ENCODE results near the gene MEF2B. TPM values are rescaled to one million over a fixed set of nuclear protein-coding genes. Genes with fewer than 3 reads are reported as not detected.

MEF2B gene
- total RNA-seq, 1 donor, result 0.10 TPM

DNA sequence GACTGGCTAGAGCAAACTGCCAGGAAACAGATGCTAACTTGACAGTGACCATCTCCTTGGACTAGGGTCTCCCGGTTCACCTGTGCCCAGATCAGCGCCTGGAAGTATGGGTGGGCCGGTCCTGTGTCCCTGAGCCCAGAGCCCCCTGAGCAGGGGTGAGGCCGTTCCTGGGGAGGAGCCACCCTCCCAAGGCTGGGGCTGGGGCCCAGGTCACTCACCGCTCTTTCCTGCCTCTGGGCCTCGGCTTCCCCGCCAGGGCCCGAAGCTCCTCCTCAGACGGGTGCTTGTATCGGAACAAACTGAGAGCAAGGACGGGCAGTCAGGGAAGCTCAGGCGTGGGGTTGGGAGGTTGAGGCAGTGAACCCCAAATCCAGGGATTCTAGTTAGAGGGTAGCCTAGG is 37.2 kb downstream of the MEF2B start:
- no peaks in the 10 kb centered on the region for H3K27me3 ChIP-seq (ENCODE audit: insufficient read depth, low read length)
- peaks cover 11% of the 10 kb centered on the region for H3K4me1 ChIP-seq (ENCODE audit: insufficient read depth, low read length)

DNA sequence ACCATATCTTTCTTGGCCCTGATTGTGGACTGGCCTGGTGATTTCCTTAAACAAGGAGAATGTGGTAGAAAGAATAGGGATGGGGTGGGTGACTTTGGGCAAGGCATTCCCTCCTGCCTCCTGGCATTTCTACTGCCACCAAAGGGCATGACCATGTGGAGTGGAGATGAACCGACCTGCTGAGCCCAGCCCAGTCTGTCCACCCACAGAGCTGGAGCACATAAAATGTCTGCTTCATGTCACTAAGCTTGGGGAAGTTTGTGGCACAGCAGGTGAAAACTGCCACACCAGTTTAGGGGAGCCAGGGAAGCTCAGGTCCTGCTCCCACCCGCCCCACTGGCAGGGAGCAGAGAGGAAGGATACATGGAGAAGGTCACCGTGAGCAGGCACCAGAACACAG is 38.1 kb downstream of the MEF2B start:
- Histone ChIP-seq H3K4me3 (ENCODE audit: low read length) (no peak overlapping the region), H3K27me3 (ENCODE audit: insufficient read depth, low read length) (no peaks in the 10 kb centered on the region), H3K9me3 (ENCODE audit: low read depth, low read length) (no peaks in the 10 kb centered on the region), H3K4me1 (ENCODE audit: insufficient read depth, low read length) (peaks cover 7% of the 10 kb centered on the region)

More for the DNA sequence above, 37.2 kb downstream of the MEF2B start:
- Histone ChIP-seq H3K9me3 (ENCODE audit: low read depth, low read length) (no peaks in the 10 kb centered on the region), H3K4me3 (ENCODE audit: low read length) (no peak overlapping the region)

DNA sequence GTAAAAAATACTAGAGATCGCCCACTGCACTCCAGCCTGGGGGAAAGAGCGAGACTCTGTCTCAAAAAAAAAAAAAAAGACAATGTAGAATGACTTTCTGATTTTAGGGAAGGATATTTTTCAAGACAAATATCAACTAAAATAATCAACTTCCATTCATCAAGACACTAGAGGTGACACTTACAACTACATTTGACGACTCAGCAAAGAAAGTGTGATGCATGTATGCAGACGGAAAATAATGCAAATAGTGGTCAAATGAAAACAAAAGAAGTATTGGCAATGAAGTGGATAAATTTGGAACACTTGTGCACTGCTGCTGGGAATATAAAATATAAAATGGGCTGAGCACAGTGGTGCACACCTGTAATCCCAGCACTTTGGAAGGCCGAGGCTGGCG is 44.0 kb downstream of the MEF2B start:
- Histone ChIP-seq H3K4me1 (ENCODE audit: insufficient read depth, low read length) (no peaks in the 10 kb centered on the region), H3K9me3 (ENCODE audit: low read depth, low read length) (no peaks in the 10 kb centered on the region), H3K4me3 (ENCODE audit: low read length) (no peak overlapping the region), H3K27me3 (ENCODE audit: insufficient read depth, low read length) (no peaks in the 10 kb centered on the region)

DNA sequence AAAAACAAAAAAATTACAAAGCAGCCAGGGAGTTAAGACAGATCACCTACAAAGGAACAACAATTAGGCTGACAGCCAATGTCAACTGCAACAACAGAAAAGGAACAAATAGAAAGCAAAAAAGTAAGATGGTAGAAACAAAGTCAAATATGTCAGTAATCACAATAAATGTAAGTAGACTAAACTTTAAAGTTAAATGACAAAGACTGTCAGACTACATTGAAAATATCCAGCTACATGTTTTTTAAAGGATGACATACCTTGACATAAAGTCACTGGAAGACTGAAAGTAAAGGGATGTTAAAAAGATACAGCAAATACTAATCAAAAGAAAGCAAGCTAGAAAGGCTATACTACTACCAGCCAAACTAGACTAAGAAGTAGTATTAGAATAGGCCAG is 46.7 kb downstream of the MEF2B start:
- Histone ChIP-seq H3K9me3 (ENCODE audit: low read depth, low read length) (no peaks in the 10 kb centered on the region), H3K4me1 (ENCODE audit: insufficient read depth, low read length) (no peaks in the 10 kb centered on the region), H3K27me3 (ENCODE audit: insufficient read depth, low read length) (no peaks in the 10 kb centered on the region), H3K4me3 (ENCODE audit: low read length) (no peak overlapping the region)

DNA sequence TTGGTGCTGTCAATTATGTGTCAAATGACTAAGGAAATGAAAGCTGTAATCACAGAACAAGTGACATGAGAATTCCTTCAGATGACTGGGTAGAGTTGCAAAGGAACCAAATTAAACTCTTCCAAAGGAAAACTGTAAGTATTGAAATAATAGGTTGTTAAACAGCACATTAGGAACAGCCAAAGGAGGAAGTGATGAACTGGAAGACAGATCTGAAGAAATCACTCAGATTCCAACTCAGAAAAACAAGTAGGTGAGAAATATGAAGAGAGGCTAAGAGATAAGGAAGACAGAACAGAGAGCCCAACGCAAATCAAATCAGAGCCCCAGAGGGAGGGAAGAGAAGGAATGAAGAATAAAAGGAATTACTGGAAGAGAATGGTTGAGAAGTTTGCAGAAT is 47.2 kb downstream of the MEF2B start:
- Histone ChIP-seq H3K4me1 (ENCODE audit: insufficient read depth, low read length) (no peaks in the 10 kb centered on the region), H3K4me3 (ENCODE audit: low read length) (no peak overlapping the region), H3K27me3 (ENCODE audit: insufficient read depth, low read length) (no peaks in the 10 kb centered on the region), H3K9me3 (ENCODE audit: low read depth, low read length) (no peaks in the 10 kb centered on the region)

DNA sequence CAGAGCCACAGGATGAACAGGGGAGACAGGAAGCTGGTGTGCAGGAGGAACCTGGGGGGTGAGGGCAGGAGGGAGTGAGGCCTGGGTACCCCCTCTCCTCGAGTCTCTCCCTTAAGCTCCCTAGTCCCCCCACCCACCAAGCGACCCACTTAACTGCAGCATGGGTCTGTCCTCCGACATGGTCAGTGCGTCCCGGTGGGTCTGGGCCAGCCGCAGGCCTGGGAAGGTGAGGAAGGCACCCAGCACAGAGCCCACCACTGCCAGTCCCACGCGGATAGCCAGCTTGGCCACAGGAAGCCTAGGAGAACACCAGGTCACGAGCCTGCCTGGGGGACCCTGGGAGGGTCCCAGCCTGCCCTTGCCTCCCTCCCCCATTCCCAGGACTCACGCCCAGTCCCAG is 48.7 kb downstream of the MEF2B start:
- Histone ChIP-seq H3K27me3 (ENCODE audit: insufficient read depth, low read length) (no peaks in the 10 kb centered on the region), H3K9me3 (ENCODE audit: low read depth, low read length) (no peaks in the 10 kb centered on the region), H3K4me3 (ENCODE audit: low read length) (no peak overlapping the region), H3K4me1 (ENCODE audit: insufficient read depth, low read length) (no peaks in the 10 kb centered on the region)

DNA sequence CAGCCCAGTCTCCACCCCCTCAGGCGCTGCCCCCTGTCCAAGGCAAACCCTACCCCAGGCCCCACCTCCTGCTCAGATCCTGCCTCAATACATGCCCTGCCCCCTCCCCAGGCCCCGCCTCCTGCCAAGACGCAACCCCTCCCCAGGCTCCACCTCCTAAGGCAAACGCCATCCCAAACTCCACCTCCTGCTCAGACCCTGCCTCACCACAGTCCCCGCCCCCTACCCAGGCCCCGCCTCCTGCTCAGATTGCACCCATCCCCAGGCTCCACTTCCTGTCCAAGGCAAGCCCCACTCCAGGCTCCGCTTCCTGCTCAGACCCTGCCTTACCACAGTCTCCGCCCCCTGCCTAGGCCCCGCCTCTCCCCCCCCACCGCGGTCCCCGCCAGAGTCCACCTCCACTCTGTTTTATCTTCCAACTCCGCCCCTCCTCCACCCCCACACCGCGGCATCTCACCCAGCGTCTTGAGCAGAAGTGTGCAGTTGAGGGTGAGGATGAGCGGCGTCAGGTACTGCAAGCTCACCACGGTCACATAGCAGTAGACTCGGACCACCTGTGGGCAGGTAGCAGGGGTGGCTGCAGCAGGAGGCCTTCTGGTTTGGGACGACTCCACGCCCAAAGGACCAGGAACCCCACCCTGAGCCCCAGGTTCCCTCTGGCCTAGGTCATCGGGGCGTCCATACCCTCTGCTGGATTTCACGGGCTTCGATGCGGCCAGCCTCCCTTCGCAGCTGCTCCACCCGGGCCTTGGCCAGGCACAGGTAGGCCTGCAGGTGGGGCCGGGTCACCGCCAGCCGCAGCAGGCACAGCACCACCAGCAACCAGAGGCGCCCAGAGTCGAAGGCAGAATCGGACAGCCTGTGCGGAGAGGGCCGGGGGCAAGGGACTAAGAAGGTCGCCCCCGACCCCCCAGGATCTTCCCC is 49.5 kb downstream of the MEF2B start:
- no peaks in the 10 kb centered on the region for H3K4me1 ChIP-seq (ENCODE audit: insufficient read depth, low read length)
- H3K9me3 ChIP-seq (ENCODE audit: low read depth, low read length), result no peaks in the 10 kb centered on the region
- no peak overlapping the region for H3K4me3 ChIP-seq (ENCODE audit: low read length)

DNA sequence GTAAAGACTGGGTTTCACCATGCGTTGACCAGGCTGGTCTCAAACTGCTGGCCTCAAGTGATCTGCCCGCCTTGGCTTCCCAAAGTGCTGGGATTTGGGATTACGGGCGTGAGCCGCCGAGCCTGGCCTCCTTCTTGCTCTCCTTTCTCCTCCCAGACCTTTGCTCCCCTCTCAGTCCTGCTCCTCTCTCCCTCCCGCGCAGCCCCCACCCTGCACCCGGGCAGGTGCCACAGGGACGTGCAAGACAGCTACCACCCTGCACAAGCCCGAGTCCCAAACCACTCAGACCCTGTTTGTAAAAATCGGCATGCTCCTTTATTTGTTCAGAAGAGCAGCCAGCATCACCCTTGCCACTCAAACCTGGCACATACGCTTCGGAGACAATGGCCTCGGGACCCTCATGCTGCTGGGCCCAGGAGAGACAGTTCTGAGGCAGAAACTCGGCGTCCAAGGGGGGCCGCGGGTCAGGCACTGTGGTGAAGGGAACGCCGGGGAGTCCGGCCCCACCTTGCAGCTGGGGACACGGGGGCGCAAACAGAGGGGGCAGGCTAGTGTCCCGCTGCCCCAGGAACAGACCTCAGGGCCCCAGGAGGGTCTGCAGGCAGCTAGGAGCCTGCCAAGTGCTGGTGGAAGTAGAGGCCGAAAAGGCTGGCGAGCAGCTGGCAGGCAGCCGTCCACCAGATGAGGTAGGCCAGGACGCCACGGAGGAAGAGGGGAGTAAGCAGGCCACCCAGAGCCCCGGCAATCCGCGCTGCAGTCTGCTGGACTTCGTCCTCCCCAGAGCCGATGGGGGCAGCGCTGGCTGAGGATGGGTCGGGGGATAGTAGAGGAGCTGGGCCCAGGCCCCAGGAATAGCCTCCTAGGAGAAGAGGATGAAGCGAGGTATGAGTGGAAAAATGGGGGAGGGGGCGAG is 50.5 kb downstream of the MEF2B start:
- H3K4me1 ChIP-seq (ENCODE audit: insufficient read depth, low read length), result no peaks in the 10 kb centered on the region
- H3K27me3 ChIP-seq (ENCODE audit: insufficient read depth, low read length), result no peaks in the 10 kb centered on the region
- no peaks in the 10 kb centered on the region for H3K9me3 ChIP-seq (ENCODE audit: low read depth, low read length)
- H3K4me3 ChIP-seq (ENCODE audit: low read length), result no peak overlapping the region

More for the DNA sequence above, 49.5 kb downstream of the MEF2B start:
- H3K27me3 ChIP-seq (ENCODE audit: insufficient read depth, low read length), result no peaks in the 10 kb centered on the region

DNA sequence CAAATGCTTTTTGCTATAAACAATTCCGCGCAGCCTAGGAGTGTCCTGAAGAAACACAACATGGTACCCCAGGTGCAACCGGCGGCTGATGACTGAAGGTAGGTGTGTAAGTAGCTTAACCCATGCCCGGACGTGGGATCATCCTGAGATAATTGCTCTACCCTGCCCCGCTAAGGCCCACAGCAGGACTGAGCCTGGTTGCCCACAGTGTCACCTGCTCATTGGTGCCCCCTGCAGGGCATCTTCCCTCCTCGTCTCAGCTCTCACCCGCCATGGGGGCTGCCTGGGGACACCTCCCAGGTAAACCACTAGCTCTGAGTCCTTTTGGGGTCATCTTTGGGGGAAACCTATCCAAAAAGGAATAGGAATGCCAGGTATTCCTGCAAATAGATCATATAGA is 54.1 kb downstream of the MEF2B start:
- H3K4me3 ChIP-seq (ENCODE audit: low read length), result no peak overlapping the region

DNA sequence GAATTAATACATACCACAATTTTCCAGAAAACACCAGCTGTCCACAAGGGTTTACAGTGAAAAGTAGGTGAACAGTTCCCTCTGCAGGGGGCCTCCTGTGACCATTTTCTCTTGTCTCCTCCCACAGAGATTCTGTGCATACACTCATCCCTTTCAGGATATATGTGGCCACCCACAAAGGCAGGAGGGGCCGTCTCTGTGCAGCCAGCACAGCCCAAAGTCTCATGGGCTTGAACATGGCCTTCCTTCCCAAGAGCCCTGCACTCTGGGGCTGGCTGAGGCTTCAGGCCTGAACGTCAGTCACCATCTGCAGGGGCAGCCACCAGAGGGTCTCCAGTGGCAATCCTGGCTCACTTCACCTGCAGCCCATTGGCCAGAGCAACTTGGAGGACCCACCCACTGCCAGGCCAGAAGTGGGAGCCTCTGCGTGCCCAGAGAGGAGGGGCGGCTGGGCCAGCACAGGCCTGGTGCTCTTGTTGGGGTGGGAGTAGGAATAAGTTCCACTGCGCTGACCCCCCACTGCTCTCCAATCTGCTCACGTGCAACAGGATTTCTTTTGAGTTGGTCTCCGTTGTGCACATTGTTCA is 56.9 kb downstream of the MEF2B start:
- Histone ChIP-seq H3K9me3 (ENCODE audit: low read depth, low read length) (no peaks in the 10 kb centered on the region), H3K27me3 (ENCODE audit: insufficient read depth, low read length) (no peaks in the 10 kb centered on the region), H3K4me3 (ENCODE audit: low read length) (no peak overlapping the region), H3K4me1 (ENCODE audit: insufficient read depth, low read length) (peaks cover 6% of the 10 kb centered on the region)

More for the DNA sequence above, 54.1 kb downstream of the MEF2B start:
- Histone ChIP-seq H3K9me3 (ENCODE audit: low read depth, low read length) (no peaks in the 10 kb centered on the region), H3K27me3 (ENCODE audit: insufficient read depth, low read length) (no peaks in the 10 kb centered on the region), H3K4me1 (ENCODE audit: insufficient read depth, low read length) (no peaks in the 10 kb centered on the region)

DNA sequence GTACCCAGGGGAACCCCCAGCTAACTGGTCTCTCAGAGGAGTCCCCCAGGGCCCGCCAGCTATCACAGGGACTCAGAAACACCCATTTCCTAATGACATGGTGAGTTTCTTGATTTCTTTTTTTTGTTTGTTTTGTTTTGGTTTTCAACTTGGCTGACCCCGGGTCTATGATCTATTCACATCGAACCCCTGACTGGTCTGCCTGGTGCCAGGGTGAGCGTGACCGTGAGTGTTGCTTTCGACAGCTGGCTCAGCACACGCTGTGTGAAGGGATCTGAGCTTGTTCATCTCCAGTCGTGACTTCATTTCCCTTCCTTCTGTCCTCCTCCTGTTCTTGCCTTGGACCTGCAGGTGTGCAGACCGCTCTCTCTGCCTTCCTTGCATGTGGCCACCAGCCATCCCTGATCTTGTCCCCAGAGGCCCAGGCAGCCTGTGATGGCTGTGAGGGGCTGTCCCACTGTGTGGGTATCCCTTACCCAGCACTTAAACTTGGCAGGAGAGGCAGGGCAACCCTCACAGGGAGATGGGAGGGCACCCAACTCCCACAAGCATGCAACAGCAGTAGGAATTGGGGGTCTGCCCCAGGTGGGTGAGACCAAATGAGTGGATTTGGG is 58.0 kb downstream of the MEF2B start:
- no peak overlapping the region for H3K4me3 ChIP-seq (ENCODE audit: low read length)
- no peaks in the 10 kb centered on the region for H3K27me3 ChIP-seq (ENCODE audit: insufficient read depth, low read length)
- no peaks in the 10 kb centered on the region for H3K9me3 ChIP-seq (ENCODE audit: low read depth, low read length)
- H3K4me1 ChIP-seq (ENCODE audit: insufficient read depth, low read length), result peaks cover 6% of the 10 kb centered on the region

DNA sequence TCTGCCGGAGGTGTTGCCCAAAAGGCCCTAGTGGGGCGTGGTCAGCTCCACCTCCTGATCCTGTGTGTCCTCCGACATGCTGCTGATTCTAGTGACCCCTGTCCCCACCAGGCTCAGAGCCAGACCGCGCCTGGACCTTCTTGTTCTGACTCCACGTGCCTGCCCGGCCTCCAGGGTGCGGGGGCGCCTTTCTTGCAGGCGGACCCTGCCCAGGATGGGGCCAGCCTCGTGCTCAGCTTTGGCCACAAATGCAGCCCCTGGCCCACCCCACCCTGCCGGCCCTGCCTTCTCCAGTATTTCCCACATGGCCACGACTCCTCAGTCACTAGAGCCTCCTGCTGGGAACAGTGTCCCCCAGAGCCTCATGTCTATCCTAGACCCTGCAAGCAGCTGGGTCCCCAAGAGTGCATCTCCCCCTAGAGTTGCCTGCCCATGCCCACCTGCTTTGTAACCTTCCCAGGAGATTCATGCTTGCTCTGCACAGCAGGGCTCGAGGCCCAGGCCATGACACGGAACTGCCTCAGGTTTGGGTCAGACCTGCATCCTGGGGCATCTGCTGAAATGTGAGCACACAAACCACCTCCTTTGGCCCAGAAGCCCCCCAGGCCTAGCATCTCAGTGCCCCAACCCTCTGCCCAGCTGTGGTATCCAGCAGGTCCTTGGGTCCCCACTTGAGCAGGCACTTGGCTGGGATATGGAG is 58.8 kb downstream of the MEF2B start:
- peaks cover 6% of the 10 kb centered on the region for H3K4me1 ChIP-seq (ENCODE audit: insufficient read depth, low read length)
- H3K4me3 ChIP-seq (ENCODE audit: low read length), result no peak overlapping the region
- no peaks in the 10 kb centered on the region for H3K27me3 ChIP-seq (ENCODE audit: insufficient read depth, low read length)
- H3K9me3 ChIP-seq (ENCODE audit: low read depth, low read length), result no peaks in the 10 kb centered on the region

DNA sequence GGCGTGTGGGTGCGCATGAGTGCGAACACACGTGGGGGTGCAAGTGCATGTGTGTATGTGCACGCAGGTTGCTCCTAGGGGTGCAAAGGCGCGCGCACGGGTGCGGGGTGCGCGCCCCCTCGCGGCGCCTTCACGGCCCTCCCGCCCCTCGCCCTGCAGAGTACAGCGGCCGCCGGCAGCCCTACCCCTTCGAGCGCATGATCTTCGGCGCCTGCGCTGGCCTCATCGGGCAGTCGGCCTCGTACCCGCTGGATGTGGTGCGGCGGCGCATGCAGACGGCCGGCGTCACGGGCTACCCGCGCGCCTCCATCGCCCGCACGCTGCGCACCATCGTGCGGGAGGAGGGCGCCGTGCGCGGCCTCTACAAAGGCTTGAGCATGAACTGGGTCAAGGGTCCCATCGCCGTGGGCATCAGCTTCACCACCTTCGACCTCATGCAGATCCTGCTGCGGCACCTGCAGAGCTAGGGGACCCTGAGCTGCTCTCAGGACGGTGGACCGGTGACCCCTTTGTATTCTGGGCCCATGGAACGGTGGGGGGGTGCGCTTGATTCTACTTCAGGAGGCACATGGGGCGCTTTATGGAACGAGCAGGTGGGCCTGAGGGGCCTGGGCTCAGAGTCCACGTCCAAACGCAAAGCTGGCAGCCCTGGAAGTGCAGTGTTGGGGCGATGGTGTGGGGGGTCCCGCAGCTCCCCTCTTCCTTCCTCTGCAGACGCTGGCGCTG is 59.5 kb downstream of the MEF2B start:
- no peaks in the 10 kb centered on the region for H3K9me3 ChIP-seq (ENCODE audit: low read depth, low read length)
- no peak overlapping the region for H3K4me3 ChIP-seq (ENCODE audit: low read length)
- H3K27me3 ChIP-seq (ENCODE audit: insufficient read depth, low read length), result no peaks in the 10 kb centered on the region

DNA sequence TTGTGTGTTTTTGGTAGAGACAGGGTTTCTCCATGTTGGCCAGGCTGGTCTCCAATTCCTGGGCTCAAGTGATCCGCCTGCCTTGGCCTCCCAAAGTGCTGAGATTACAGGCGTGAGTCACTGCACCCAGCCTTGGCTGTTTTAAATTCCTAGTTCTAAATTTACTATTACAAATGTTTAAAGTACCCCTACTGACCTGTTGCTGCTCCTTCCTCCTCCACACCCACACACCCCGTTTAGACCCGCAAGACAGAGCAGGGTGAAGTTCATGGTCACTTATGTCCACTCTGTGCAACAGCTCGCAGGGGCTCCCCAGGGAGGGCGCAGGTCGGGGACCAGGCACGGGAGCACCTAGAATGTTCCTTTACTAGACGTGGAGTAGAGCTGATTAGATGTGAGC is 60.5 kb downstream of the MEF2B start:
- peaks cover 6% of the 10 kb centered on the region for H3K4me1 ChIP-seq (ENCODE audit: insufficient read depth, low read length)
- H3K9me3 ChIP-seq (ENCODE audit: low read depth, low read length), result no peaks in the 10 kb centered on the region
- H3K27me3 ChIP-seq (ENCODE audit: insufficient read depth, low read length), result no peaks in the 10 kb centered on the region
- H3K4me3 ChIP-seq (ENCODE audit: low read length), result no peak overlapping the region

More for the DNA sequence above, 59.5 kb downstream of the MEF2B start:
- H3K4me1 ChIP-seq (ENCODE audit: insufficient read depth, low read length), result peaks cover 6% of the 10 kb centered on the region

All from mononuclear cell (primary cell).